ACC112 (cell line): ENCODE results near the gene MAGT1.
A peak's percentile ranks its signal among the peaks of the same experiment; 100 is the strongest.
"Not testable (repeated sequence)": the region's sequence is repeated elsewhere in the genome, so short reads cannot be mapped to it uniquely, and the experiment has no call there.

Experiments used
- H2AFZ ChIP-seq: fragments of 200-600 bp; sonication (generic); one replicate; pipeline ENCODE4 v1.6.0; 2017; ENCODE audit warnings: antibody characterized with exemption, low read length; ENCODE audit not compliant: unreplicated experiment
- H3K27ac ChIP-seq: fragments of 200-600 bp; sonication (generic); 2 replicates; pipeline ENCODE4 v1.5.1; 2014; ENCODE audit warnings: low read depth, mild to moderate bottlenecking, antibody characterized with exemption, low read length, moderate library complexity
- H3K27me3 ChIP-seq: fragments of 200-600 bp; sonication (generic); 2 replicates; pipeline ENCODE4 v1.6.1; 2014; ENCODE audit warnings: mild to moderate bottlenecking, antibody characterized with exemption, low read length, moderate library complexity, mixed read lengths; ENCODE audit not compliant: insufficient read depth
- H3K36me3 ChIP-seq: fragments of 200-600 bp; sonication (generic); 2 replicates; pipeline ENCODE4 v1.6.1; 2016; ENCODE audit warnings: mild to moderate bottlenecking, antibody characterized with exemption, low read length, moderate library complexity, mixed read lengths; ENCODE audit not compliant: insufficient read depth
- H3K4me1 ChIP-seq: fragments of 200-600 bp; sonication (generic); one replicate; pipeline ENCODE4 v1.6.1; 2016; ENCODE audit warnings: low read length, mixed read lengths; ENCODE audit not compliant: insufficient read depth, unreplicated experiment, control insufficient read depth
- H3K4me3 ChIP-seq: fragments of 200-600 bp; sonication (generic); 2 replicates; pipeline ENCODE4 v1.5.1; 2014; ENCODE audit warnings: mild to moderate bottlenecking, low read depth, low read length
- H3K79me2 ChIP-seq: fragments of 200-600 bp; sonication (generic); one replicate; pipeline ENCODE4 v1.6.0; 2016; ENCODE audit warnings: low read length; ENCODE audit not compliant: control insufficient read depth, unreplicated experiment, insufficient read depth

The MAGT1 gene

GRCh38 chrX:77919370-77919769, 24.1 kb upstream of the MAGT1 start:
- H2AFZ ChIP-seq, H3K79me2 ChIP-seq, H3K27me3 ChIP-seq, H3K4me3 ChIP-seq, H3K36me3 ChIP-seq, H3K27ac ChIP-seq, H3K4me1 ChIP-seq: not testable (repeated sequence)

- no peaks in the 10 kb centered on the region for H3K4me1 ChIP-seq
- H3K4me3 ChIP-seq, result no peak overlapping the region
- no peak overlapping the region for H2AFZ ChIP-seq
- no peaks in the 10 kb centered on the region for H3K79me2 ChIP-seq
- H3K27ac ChIP-seq, result no peak overlapping the region
- H3K36me3 ChIP-seq, result no peaks in the 10 kb centered on the region
- no peaks in the 10 kb centered on the region for H3K27me3 ChIP-seq
Observed at GRCh38 chrX:77918568-77918967, 23.3 kb upstream of the MAGT1 start.

- H3K79me2 ChIP-seq, result no peaks in the 10 kb centered on the region
- H3K4me3 ChIP-seq, result no peak overlapping the region
- H3K36me3 ChIP-seq, result no peaks in the 10 kb centered on the region
- no peaks in the 10 kb centered on the region for H3K27me3 ChIP-seq
- no peak overlapping the region for H2AFZ ChIP-seq
- H3K27ac ChIP-seq, result no peak overlapping the region
- H3K4me1 ChIP-seq, result peaks cover 6% of the 10 kb centered on the region
Observed at GRCh38 chrX:77917294-77917933, 22.2 kb upstream of the MAGT1 start.

GRCh38 chrX:77910108-77910840, 15.0 kb upstream of the MAGT1 start, which contains the start of gene ATP7A:
Gene ATP7A (plus strand): TSS chrX:77910693. CDS start chrX:77971642, 60,949 bp downstream.
- peak within 1 kb of the TSS; percentile 87 for H2AFZ ChIP-seq
- peak within 1 kb of the TSS; percentile 95 for H3K4me3 ChIP-seq
- H3K36me3 ChIP-seq, result no peaks in the 10 kb centered on the region
- H3K79me2 ChIP-seq, result peaks cover 9% of the 10 kb centered on the region
- H3K4me1 ChIP-seq, result peaks cover 14% of the 10 kb centered on the region
- H3K27me3 ChIP-seq, result no peaks in the 10 kb centered on the region
- peak within 1 kb of the TSS; percentile 45 for H3K27ac ChIP-seq

GRCh38 chrX:77901506-77901905, 6.3 kb upstream of the MAGT1 start:
- no peaks in the 10 kb centered on the region for H3K27me3 ChIP-seq
- H3K4me3 ChIP-seq, result 0 out of 2 replicates have a peak overlapping the region, but pooled peaks have one; percentile 89
- peaks cover 37% of the 10 kb centered on the region for H3K79me2 ChIP-seq
- no peak overlapping the region for H3K27ac ChIP-seq
- no peaks in the 10 kb centered on the region for H3K4me1 ChIP-seq
- peaks cover 3% of the 10 kb centered on the region; the same call in 1 of the 2 replicates for H3K36me3 ChIP-seq
- H2AFZ ChIP-seq, result no peak overlapping the region

GRCh38 chrX:77900688-77901087, 5.5 kb upstream of the MAGT1 start:
- H3K4me3 ChIP-seq, result peak overlapping the region; percentile 89
- H3K36me3 ChIP-seq, result peaks cover 3% of the 10 kb centered on the region; the same call in 1 of the 2 replicates
- H3K79me2 ChIP-seq, result peaks cover 37% of the 10 kb centered on the region
- H3K4me1 ChIP-seq, result no peaks in the 10 kb centered on the region
- H2AFZ ChIP-seq, result no peak overlapping the region
- no peaks in the 10 kb centered on the region for H3K27me3 ChIP-seq
- H3K27ac ChIP-seq, result peak overlapping the region; percentile 84

- Histone ChIP-seq H3K36me3 (peaks cover 3% of the 10 kb centered on the region; the same call in 1 of the 2 replicates), H3K27ac (peak within 1 kb of the TSS; percentile 84), H3K4me3 (peak within 1 kb of the TSS; percentile 89), H2AFZ (peak within 1 kb of the TSS; percentile 84), H3K27me3 (no peaks in the 10 kb centered on the region), H3K4me1 (no peaks in the 10 kb centered on the region), H3K79me2 (peaks cover 43% of the 10 kb centered on the region)
Observed at GRCh38 chrX:77899081-77899828, 4.0 kb upstream of the MAGT1 start, which contains the start of gene COX7B. Gene COX7B (plus strand): TSS chrX:77899468. CDS start chrX:77899554, 86 bp downstream.

GRCh38 chrX:77893713-77894112, 1.5 kb downstream of the MAGT1 start:
- Histone ChIP-seq H3K79me2 (peaks cover 50% of the 10 kb centered on the region), H2AFZ (no peak overlapping the region), H3K4me3 (peak overlapping the region; percentile 96)

GRCh38 chrX:77892887-77893286, 2.3 kb downstream of the MAGT1 start:
- peaks cover 56% of the 10 kb centered on the region for H3K79me2 ChIP-seq

More at GRCh38 chrX:77893713-77894112, 1.5 kb downstream of the MAGT1 start:
- Histone ChIP-seq H3K27ac (no peak overlapping the region), H3K4me1 (peaks cover 11% of the 10 kb centered on the region), H3K36me3 (no peaks in the 10 kb centered on the region), H3K27me3 (no peaks in the 10 kb centered on the region)

GRCh38 chrX:77881418-77881817, 13.8 kb downstream of the MAGT1 start:
- H3K79me2 ChIP-seq, H3K4me3 ChIP-seq, H2AFZ ChIP-seq, H3K27ac ChIP-seq, H3K36me3 ChIP-seq, H3K4me1 ChIP-seq, H3K27me3 ChIP-seq: not testable (repeated sequence)

More at GRCh38 chrX:77892887-77893286, 2.3 kb downstream of the MAGT1 start:
- H3K4me1 ChIP-seq, result peaks cover 11% of the 10 kb centered on the region
- H3K27me3 ChIP-seq, result no peaks in the 10 kb centered on the region
- 0 out of 2 replicates have a peak overlapping the region, but pooled peaks have one; percentile 21 for H3K4me3 ChIP-seq
- no peaks in the 10 kb centered on the region for H3K36me3 ChIP-seq
- H3K27ac ChIP-seq, result no peak overlapping the region
- no peak overlapping the region for H2AFZ ChIP-seq
